AG04449 (cell line): ENCODE data around the gene EML6.
"Not testable (repeated sequence)": the region's sequence is repeated elsewhere in the genome, so short reads cannot be mapped to it uniquely, and the experiment has no call there.

Experiments used
- CTCF ChIA-PET: fragments of 350-600 bp; formaldehyde crosslinking; extraction: SDS; loops from one replicate; lab custom pipeline; 2021; ENCODE audit warnings: antibody characterized with exemption; lab: Yijun Ruan, JAX
- POLR2A ChIA-PET: fragments of 400-600, 350-600 bp; formaldehyde crosslinking; extraction: SDS; loops from one replicate; lab custom pipeline; 2020; ENCODE audit warnings: antibody characterized with exemption, inconsistent platforms; lab: Yijun Ruan, JAX
- DNase-seq: peaks from one replicate; pipeline ENCODE4 v3.0.0-alpha.2; 2010; ENCODE audit warnings: low read depth, low spot score
- H3K4me3 ChIP-seq: 2 replicates; pipeline ENCODE4 v1.5.1; 2011; ENCODE audit warnings: low read depth, mild to moderate bottlenecking, control low read depth, low read length
- TF ChIP-seq, protein P1 (sequence below): IDR thresholded peaks from one replicate; pipeline ENCODE4 v1.5.1; 2011; ENCODE audit warnings: mild to moderate bottlenecking, moderate library complexity, low read length, control low read depth, inconsistent platforms; ENCODE audit not compliant: insufficient read depth; ENCODE audit errors: missing control alignments

The EML6 gene

GRCh38 chr2:54988612-54989011 is 265.1 kb downstream of the EML6 start:
- ChIA-PET POLR2A (no interaction called here), CTCF (interaction anchor here (0.7 kb wide), 1 partner anchor 8 kb away, joined by 3 read pairs; no protein-coding TSS in a partner anchor)
- no peak overlapping the region for H3K4me3 ChIP-seq
- DNase-seq: no peak
- TF ChIP-seq, protein P1, sequence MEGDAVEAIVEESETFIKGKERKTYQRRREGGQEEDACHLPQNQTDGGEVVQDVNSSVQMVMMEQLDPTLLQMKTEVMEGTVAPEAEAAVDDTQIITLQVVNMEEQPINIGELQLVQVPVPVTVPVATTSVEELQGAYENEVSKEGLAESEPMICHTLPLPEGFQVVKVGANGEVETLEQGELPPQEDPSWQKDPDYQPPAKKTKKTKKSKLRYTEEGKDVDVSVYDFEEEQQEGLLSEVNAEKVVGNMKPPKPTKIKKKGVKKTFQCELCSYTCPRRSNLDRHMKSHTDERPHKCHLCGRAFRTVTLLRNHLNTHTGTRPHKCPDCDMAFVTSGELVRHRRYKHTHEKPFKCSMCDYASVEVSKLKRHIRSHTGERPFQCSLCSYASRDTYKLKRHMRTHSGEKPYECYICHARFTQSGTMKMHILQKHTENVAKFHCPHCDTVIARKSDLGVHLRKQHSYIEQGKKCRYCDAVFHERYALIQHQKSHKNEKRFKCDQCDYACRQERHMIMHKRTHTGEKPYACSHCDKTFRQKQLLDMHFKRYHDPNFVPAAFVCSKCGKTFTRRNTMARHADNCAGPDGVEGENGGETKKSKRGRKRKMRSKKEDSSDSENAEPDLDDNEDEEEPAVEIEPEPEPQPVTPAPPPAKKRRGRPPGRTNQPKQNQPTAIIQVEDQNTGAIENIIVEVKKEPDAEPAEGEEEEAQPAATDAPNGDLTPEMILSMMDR: no peak

DNA sequence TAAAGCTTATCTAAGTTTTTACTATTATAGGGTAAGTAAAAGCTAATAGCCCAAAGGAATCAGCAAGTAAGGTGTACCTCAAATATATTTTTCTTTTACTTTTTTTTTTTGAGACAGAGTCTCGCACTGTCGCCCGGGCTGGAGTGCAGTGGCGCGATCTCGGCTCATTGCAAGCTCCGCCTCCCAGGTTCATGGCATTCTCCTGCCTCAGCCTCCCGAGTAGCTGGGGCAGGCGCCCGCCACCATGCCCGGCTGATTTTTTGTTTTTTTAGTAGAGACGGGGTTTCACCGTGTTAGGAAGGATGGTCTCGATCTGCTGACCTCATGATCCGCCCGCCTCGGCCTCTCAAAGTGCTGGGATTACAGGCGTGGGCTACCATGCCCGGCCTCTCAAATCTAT is 267.2 kb downstream of the EML6 start:
- H3K4me3 ChIP-seq: not testable (repeated sequence)
- CTCF ChIA-PET: interaction anchor here (0.8 to 1.8 kb wide), 2 partner anchors 58 to 91 kb away, joined by 3 to 8 read pairs; no protein-coding TSS in a partner anchor

DNA sequence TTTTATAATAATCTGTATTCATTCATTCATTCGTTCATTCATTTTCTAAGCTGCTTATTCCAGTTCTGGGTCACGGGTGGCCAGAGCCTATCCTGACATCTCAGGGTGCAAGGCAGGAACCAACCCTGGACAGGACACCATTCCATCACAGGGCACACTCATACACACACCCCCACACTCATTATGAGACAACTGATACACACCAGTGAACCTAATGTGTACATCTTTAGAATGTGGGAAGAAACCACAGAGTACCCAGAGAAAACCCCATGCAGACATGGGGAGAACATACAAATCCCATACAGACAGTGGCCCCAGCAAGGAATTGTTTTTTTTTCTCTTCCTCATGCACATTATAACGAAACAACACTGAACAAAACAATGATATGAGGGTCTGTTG is 272.1 kb downstream of the EML6 start:
- POLR2A ChIA-PET: no interaction called here
- H3K4me3 ChIP-seq: no peak overlapping the region
- CTCF ChIA-PET: interaction anchor here (1.0 to 2.7 kb wide), 3 partner anchors 12 to 173 kb away, joined by 3 to 12 read pairs (median 6); no protein-coding TSS in a partner anchor
- DNase-seq: no peak
- TF ChIP-seq, protein P1: no peak

More for the DNA sequence above, 267.2 kb downstream of the EML6 start:
- POLR2A ChIA-PET, DNase-seq: not testable (repeated sequence)

GRCh38 chr2:54997826-54998225 is 274.4 kb downstream of the EML6 start:
- ChIA-PET CTCF (no interaction called here), POLR2A (no interaction called here)
- no peak overlapping the region for H3K4me3 ChIP-seq
- TF ChIP-seq, protein P1: no peak
- no peak for DNase-seq

GRCh38 chr2:54999182-54999581 is 275.7 kb downstream of the EML6 start:
- TF ChIP-seq, protein P1: no peak
- ChIA-PET POLR2A (interaction anchor here (1.0 to 1.7 kb wide), 2 partner anchors 17 to 51 kb away, joined by 3 to 4 read pairs; partner anchors contain the start of gene RTN4), CTCF (interaction anchor here (0.7 to 1.7 kb wide), 6 partner anchors 13 to 170 kb away, joined by 3 to 8 read pairs (median 4); no protein-coding TSS in a partner anchor)
- no peak overlapping the region for H3K4me3 ChIP-seq
- DNase-seq: peak; percentile 57

- TF ChIP-seq, protein P1: no peak
- no peak for DNase-seq
- H3K4me3 ChIP-seq: no peak overlapping the region
- POLR2A ChIA-PET: interaction anchor here (1.7 kb wide), 1 partner anchor 16 kb away, joined by 4 read pairs; no protein-coding TSS in a partner anchor
- CTCF ChIA-PET: interaction anchor here (1.1 to 1.7 kb wide), 4 partner anchors 14 to 169 kb away, joined by 3 to 8 read pairs (median 4); no protein-coding TSS in a partner anchor
Observed at GRCh38 chr2:55000341-55000740, 276.9 kb downstream of the EML6 start.
